ENCODE data around the gene FRMD4A. TPM values are rescaled to one million over a fixed set of nuclear protein-coding genes. Genes with fewer than 3 reads are reported as not detected.
"Not testable (repeated sequence)": the region's sequence is repeated elsewhere in the genome, so short reads cannot be mapped to it uniquely, and the experiment has no call there.

Gene FRMD4A
- total RNA-seq, 1 experiment from 2014 or later, result 0.23 TPM

GRCh38 chr10:13769946-13770345, 560.8 kb downstream of the FRMD4A start:
- Mint-ChIP-seq H3K36me3 (ENCODE audit: insufficient read depth, unreplicated experiment) (no peaks in the 10 kb centered on the region), H3K27ac (ENCODE audit: low read depth, unreplicated experiment) (no peak overlapping the region), H3K9me3 (ENCODE audit: unreplicated experiment) (no peaks in the 10 kb centered on the region), H3K27me3 (ENCODE audit: insufficient read depth, unreplicated experiment) (no peaks in the 10 kb centered on the region), H3K4me3 (ENCODE audit: unreplicated experiment) (no peak overlapping the region), H3K4me1 (ENCODE audit: insufficient read depth, unreplicated experiment) (peaks cover 19% of the 10 kb centered on the region)
- ChIA-PET CTCF (interaction anchor here (0.6 to 1.6 kb wide), 5 partner anchors 12 to 110 kb away, joined by 3 to 6 read pairs (median 3); no protein-coding TSS in a partner anchor), POLR2A (no interaction called here)
- DNase-seq (ENCODE audit: unreplicated experiment), result peak; percentile 93
- TF ChIP-seq, protein P1, sequence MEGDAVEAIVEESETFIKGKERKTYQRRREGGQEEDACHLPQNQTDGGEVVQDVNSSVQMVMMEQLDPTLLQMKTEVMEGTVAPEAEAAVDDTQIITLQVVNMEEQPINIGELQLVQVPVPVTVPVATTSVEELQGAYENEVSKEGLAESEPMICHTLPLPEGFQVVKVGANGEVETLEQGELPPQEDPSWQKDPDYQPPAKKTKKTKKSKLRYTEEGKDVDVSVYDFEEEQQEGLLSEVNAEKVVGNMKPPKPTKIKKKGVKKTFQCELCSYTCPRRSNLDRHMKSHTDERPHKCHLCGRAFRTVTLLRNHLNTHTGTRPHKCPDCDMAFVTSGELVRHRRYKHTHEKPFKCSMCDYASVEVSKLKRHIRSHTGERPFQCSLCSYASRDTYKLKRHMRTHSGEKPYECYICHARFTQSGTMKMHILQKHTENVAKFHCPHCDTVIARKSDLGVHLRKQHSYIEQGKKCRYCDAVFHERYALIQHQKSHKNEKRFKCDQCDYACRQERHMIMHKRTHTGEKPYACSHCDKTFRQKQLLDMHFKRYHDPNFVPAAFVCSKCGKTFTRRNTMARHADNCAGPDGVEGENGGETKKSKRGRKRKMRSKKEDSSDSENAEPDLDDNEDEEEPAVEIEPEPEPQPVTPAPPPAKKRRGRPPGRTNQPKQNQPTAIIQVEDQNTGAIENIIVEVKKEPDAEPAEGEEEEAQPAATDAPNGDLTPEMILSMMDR (IDR thresholded peaks at IDR 0.05; ENCODE audit: unreplicated experiment), result no peak
- intact Hi-C loops (cut with micrococcal nuclease), result no loop called here
- BruUV-seq (replicated peaks), result no TSS peak

DNA sequence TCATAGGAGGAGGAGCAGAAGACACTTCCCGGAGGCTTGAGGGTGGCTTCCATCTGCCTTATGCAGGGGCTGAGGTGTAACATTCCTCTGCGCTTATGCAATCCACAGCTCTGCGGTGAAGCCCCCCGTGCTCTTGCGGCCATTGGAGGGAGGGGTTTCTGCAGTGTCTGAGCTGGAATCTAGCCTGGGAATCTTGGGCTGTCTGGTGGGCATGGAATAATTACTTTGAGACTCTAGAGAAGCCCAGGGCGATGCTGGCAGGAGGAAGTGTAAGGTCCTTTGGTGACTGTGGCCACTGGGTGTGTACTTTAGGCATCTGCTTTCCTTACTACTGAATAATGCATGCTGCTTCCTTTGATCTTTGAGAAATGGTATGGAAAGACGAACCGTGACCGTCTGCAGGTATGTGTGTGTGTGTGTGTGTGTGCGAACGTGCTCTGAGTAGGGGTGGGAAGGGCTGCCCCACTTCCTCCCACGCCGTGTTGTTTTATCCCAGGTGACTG, 563.0 kb downstream of the FRMD4A start:
- intact Hi-C loops (cut with micrococcal nuclease), result no loop called here
- BruUV-seq (replicated peaks), result no TSS peak
- no peak for DNase-seq (ENCODE audit: unreplicated experiment)
- H3K4me1 Mint-ChIP-seq (ENCODE audit: insufficient read depth, unreplicated experiment), result peaks cover 12% of the 10 kb centered on the region
- no peak overlapping the region for H3K27ac Mint-ChIP-seq (ENCODE audit: low read depth, unreplicated experiment)
- no peaks in the 10 kb centered on the region for H3K36me3 Mint-ChIP-seq (ENCODE audit: insufficient read depth, unreplicated experiment)
- H3K4me3 Mint-ChIP-seq (ENCODE audit: unreplicated experiment), result no peak overlapping the region
- ChIA-PET POLR2A (no interaction called here), CTCF (interaction anchor here (0.6 kb wide), 1 partner anchor 10 kb away, joined by 3 read pairs; no protein-coding TSS in a partner anchor)
- H3K9me3 Mint-ChIP-seq (ENCODE audit: unreplicated experiment), result no peaks in the 10 kb centered on the region
- no peaks in the 10 kb centered on the region for H3K27me3 Mint-ChIP-seq (ENCODE audit: insufficient read depth, unreplicated experiment)
- TF ChIP-seq, protein P1 (IDR thresholded peaks at IDR 0.05; ENCODE audit: unreplicated experiment), result no peak

GRCh38 chr10:13767148-13767547, 563.6 kb downstream of the FRMD4A start:
- H3K27ac Mint-ChIP-seq (ENCODE audit: low read depth, unreplicated experiment); H3K36me3 Mint-ChIP-seq (ENCODE audit: insufficient read depth, unreplicated experiment); BruUV-seq (replicated peaks); DNase-seq (ENCODE audit: unreplicated experiment); H3K4me3 Mint-ChIP-seq (ENCODE audit: unreplicated experiment); intact Hi-C loops (cut with micrococcal nuclease); H3K27me3 Mint-ChIP-seq (ENCODE audit: insufficient read depth, unreplicated experiment); H3K4me1 Mint-ChIP-seq (ENCODE audit: insufficient read depth, unreplicated experiment); H3K9me3 Mint-ChIP-seq (ENCODE audit: unreplicated experiment): not testable (repeated sequence)
- CTCF ChIA-PET, result interaction anchor here (0.6 kb wide), 1 partner anchor 9 kb away, joined by 3 read pairs; no protein-coding TSS in a partner anchor
- POLR2A ChIA-PET, result interaction anchor here (0.8 kb wide), 1 partner anchor 9 kb away, joined by 3 read pairs; no protein-coding TSS in a partner anchor

GRCh38 chr10:13765641-13766341, 564.9 kb downstream of the FRMD4A start:
- no TSS peak for BruUV-seq (replicated peaks)
- CTCF ChIA-PET, result no interaction called here
- intact Hi-C loops (cut with micrococcal nuclease), result no loop called here
- no peak overlapping the region for H3K27ac Mint-ChIP-seq (ENCODE audit: low read depth, unreplicated experiment)
- H3K27me3 Mint-ChIP-seq (ENCODE audit: insufficient read depth, unreplicated experiment), result no peaks in the 10 kb centered on the region
- H3K4me3 Mint-ChIP-seq (ENCODE audit: unreplicated experiment), result no peak overlapping the region
- H3K4me1 Mint-ChIP-seq (ENCODE audit: insufficient read depth, unreplicated experiment), result peaks cover 9% of the 10 kb centered on the region
- TF ChIP-seq, protein P1 (IDR thresholded peaks at IDR 0.05; ENCODE audit: unreplicated experiment), result no peak
- DNase-seq (ENCODE audit: unreplicated experiment), result no peak
- H3K36me3 Mint-ChIP-seq (ENCODE audit: insufficient read depth, unreplicated experiment), result no peaks in the 10 kb centered on the region
- H3K9me3 Mint-ChIP-seq (ENCODE audit: unreplicated experiment), result no peaks in the 10 kb centered on the region
- POLR2A ChIA-PET, result no interaction called here

Measured in MCF 10A (cell line).